HepG2 (cell line): ENCODE data around the gene CISH. TPM values are rescaled to one million over a fixed set of nuclear protein-coding genes. Genes with fewer than 3 reads are reported as not detected.

Experiments used
- ATAC-seq: fragments of 200-7000 bp; cut with Tn5 transposase; 3 replicates; pipeline ENCODE4 v1.9.1; 2020; ENCODE audit warnings: mild to moderate bottlenecking, moderate library complexity
- BruUV-seq: library from RNA; stranded (reverse); fragments of 400-500 nt; replicated peaks from 2 replicates; lab custom pipeline; 2021; lab: Mats Ljungman, UMichigan
- CTCF ChIA-PET: fragments of 300-600 bp; formaldehyde crosslinking; extraction: SDS; loops from one replicate; lab custom pipeline; 2021; ENCODE audit warnings: low total read pairs, inconsistent platforms, low intra/inter-chr PET ratio; lab: Yijun Ruan, JAX
- POLR2A ChIA-PET: fragments of 350-600 bp; sonication (Branson Sonifier 250); formaldehyde crosslinking; loops from one replicate; lab custom pipeline; 2020; ENCODE audit warnings: antibody characterized with exemption, inconsistent platforms; lab: Yijun Ruan, JAX
- DNase-seq: peaks from one replicate; pipeline ENCODE4 v3.0.0-alpha.2; 2015; ENCODE audit warnings: low spot score
- FAIRE-seq: peaks from 3 replicates; lab custom pipeline; 2011; peaks lifted over from hg19 to GRCh38; lab: Jason Lieb, UNC
- H2AFZ ChIP-seq: one replicate; pipeline ENCODE4 v1.6.1; 2011; ENCODE audit warnings: low read length, inconsistent platforms
- H3K27ac ChIP-seq: fragments of 300-600 bp; 3 replicates; pipeline ENCODE4 v1.8.0; 2011; ENCODE audit warnings: mixed run types, mild to moderate bottlenecking, mixed read lengths, low read length, inconsistent platforms; ENCODE audit not compliant: insufficient read depth; ENCODE audit errors: extremely low read length
- H3K27me3 ChIP-seq, 2 experiments: fragments of 200-600 bp in 1 of 2; 2 replicates in 1 of 2; 3 replicates in 1 of 2; pipeline versions ENCODE4 v1.6.0 to v1.8.0; 2011; ENCODE audit warnings: low read length in 2 of 2, mild to moderate bottlenecking in 2 of 2, moderate library complexity in 2 of 2, inconsistent platforms in 1 of 2; ENCODE audit not compliant: insufficient read depth in 2 of 2, control insufficient read depth in 1 of 2
- H3K36me3 ChIP-seq, 2 experiments: fragments of 200-600 bp in 1 of 2; replicated peaks in 1 of 2; 2 replicates in 1 of 2; 3 replicates in 1 of 2; pipeline versions ENCODE4 v1.5.1 to v1.8.0; 2011; ENCODE audit warnings: low read length in 2 of 2, inconsistent platforms in 1 of 2; ENCODE audit not compliant: insufficient read depth in 2 of 2, control insufficient read depth in 1 of 2
- H3K4me1 ChIP-seq: 2 replicates; pipeline ENCODE4 v1.5.1; 2012; ENCODE audit warnings: low read length, inconsistent platforms; ENCODE audit not compliant: insufficient read depth
- H3K4me2 ChIP-seq: 2 replicates; pipeline ENCODE4 v1.6.0; 2011; ENCODE audit warnings: low read depth, low read length, inconsistent platforms
- H3K4me3 ChIP-seq, 3 experiments: fragments of 200-600 bp in 1 of 3; sonication (generic), shearing (Covaris generic) in 1 of 3; replicated peaks in 1 of 3; 2 replicates each; pipeline ENCODE4 v1.5.1; 2011 to 2016; ENCODE audit warnings: low read length in 3 of 3, inconsistent platforms in 2 of 3, low read depth in 2 of 3, mild to moderate bottlenecking in 2 of 3, control low read depth in 1 of 3, mixed read lengths in 1 of 3; ENCODE audit not compliant: insufficient read depth in 1 of 3
- H3K79me2 ChIP-seq: one replicate; pipeline ENCODE4 v1.6.1; 2011; ENCODE audit warnings: low read length, inconsistent platforms; ENCODE audit not compliant: insufficient read depth
- H3K9ac ChIP-seq: 2 replicates; pipeline ENCODE4 v1.6.0; 2011; ENCODE audit warnings: mild to moderate bottlenecking, low read depth, low read length, inconsistent platforms; ENCODE audit not compliant: insufficient read depth
- H3K9me3 ChIP-seq: 2 replicates; pipeline ENCODE4 v1.5.1; 2012; ENCODE audit warnings: mild to moderate bottlenecking, low read length
- H4K20me1 ChIP-seq: 2 replicates; pipeline ENCODE4 v1.6.0; 2011; ENCODE audit warnings: inconsistent platforms, mild to moderate bottlenecking, low read length, moderate library complexity; ENCODE audit not compliant: insufficient read depth
- ARNTL ChIP-seq: sonication (generic); formaldehyde crosslinking; IDR thresholded peaks from 2 replicates; pipeline ENCODE4 v1.4.0; 2020; ENCODE audit warnings: mild to moderate bottlenecking, missing genetic modification reagents
- ATM ChIP-seq: fragments of 450-650 bp; IDR thresholded peaks from 2 replicates; pipeline ENCODE4 v1.7.1; 2017; ENCODE audit warnings: mild to moderate bottlenecking, borderline replicate concordance
- ELF1 ChIP-seq: sonication (generic); formaldehyde crosslinking; IDR thresholded peaks from 2 replicates; pipeline ENCODE4 v1.4.0; 2020; ENCODE audit warnings: missing genetic modification reagents
- FOXP1 ChIP-seq, 2 experiments: fragments of 450-650 bp in 1 of 2; IDR thresholded peaks; 2 replicates each; pipeline ENCODE4 v1.6.1; 2017 to 2018; ENCODE audit warnings: antibody characterized with exemption in 1 of 2
- HOXA5 ChIP-seq: sonication (generic); formaldehyde crosslinking; IDR thresholded peaks from 2 replicates; pipeline ENCODE4 v1.4.0; 2020; ENCODE audit warnings: missing genetic modification reagents
- MIXL1 ChIP-seq: IDR thresholded peaks from 2 replicates; pipeline ENCODE4 v1.6.1; 2016
- MYC ChIP-seq: sonication (generic); formaldehyde crosslinking; IDR thresholded peaks from 2 replicates; pipeline ENCODE4 v1.9.0; 2021; ENCODE audit warnings: missing genetic modification reagents, borderline replicate concordance
- SAP130 ChIP-seq: IDR thresholded peaks from 2 replicates; pipeline ENCODE4 v1.6.1; 2016; ENCODE audit warnings: low read depth
- SMAD3 ChIP-seq: sonication (generic); formaldehyde crosslinking; IDR thresholded peaks from 2 replicates; pipeline ENCODE4 v1.4.0; 2020; ENCODE audit warnings: missing genetic modification reagents
- TBX2 ChIP-seq: sonication (generic); formaldehyde crosslinking; IDR thresholded peaks from 2 replicates; pipeline ENCODE4 v1.5.0; 2020; ENCODE audit warnings: missing genetic modification reagents, mild to moderate bottlenecking, borderline replicate concordance
- ZFAT ChIP-seq: sonication (generic); formaldehyde crosslinking; conservative IDR thresholded peaks from 2 replicates; pipeline ENCODE4 v1.8.1; 2023; ENCODE audit warnings: missing genetic modification reagents, inconsistent platforms
- ZNF333 ChIP-seq: sonication (generic); formaldehyde crosslinking; IDR thresholded peaks from 2 replicates; pipeline ENCODE4 v1.4.0; 2020; ENCODE audit warnings: mild to moderate bottlenecking, missing genetic modification reagents, borderline replicate concordance
- ZNF335 ChIP-seq: sonication (generic); formaldehyde crosslinking; IDR thresholded peaks from 2 replicates; pipeline ENCODE4 v1.4.0; 2020; ENCODE audit warnings: missing genetic modification reagents
- ZSCAN31 ChIP-seq: sonication (generic); formaldehyde crosslinking; IDR thresholded peaks from 2 replicates; pipeline ENCODE4 v1.5.0; 2020; ENCODE audit warnings: low read depth, mild to moderate bottlenecking, missing genetic modification reagents
- WGBS: methylation state at CpG from one replicate; pipeline ENCODE4 v1.1.6; 2017; ENCODE audit warnings: low lambda C conversion rate; 5-methylcytosine and 5-hydroxymethylcytosine counted together
- in situ Hi-C: cut with HindIII; loops from 2 replicates; pipeline ENCODE4 v1.10.0; 2017; ENCODE audit warnings: low pct_unique_long_range_greater_than_20kb; ENCODE audit not compliant: extremely low pct_ligation_motif_present
- intact Hi-C: fragments of 100-400 bp; cut with micrococcal nuclease; formaldehyde crosslinking; loops from one replicate; pipeline ENCODE4 v1.10.0; 2022; ENCODE audit not compliant: unreplicated experiment
- polyA plus RNA-seq, 8 experiments: library from polyadenylated mRNA; depleted of rRNA in 3 of 8; stranded (reverse) in 7 of 8; unstranded in 1 of 8; fragments of >200 nt; fragmentation: Illumina TruSeq in 4 of 8; extraction: Trizol in 4 of 8; gene quantifications; 2 replicates each; pipeline versions ENCODE4 v1.2.1 to v1.2.3, GENCODE V29; 2011 to 2016; ENCODE audit warnings: low read depth in 4 of 8, missing spikeins in 1 of 8, mixed read lengths in 1 of 8; ENCODE audit not compliant: insufficient read depth in 1 of 8
- total RNA-seq, 5 experiments: library from RNA; depleted of rRNA; stranded (reverse); fragments of >200 nt; fragmentation: Illumina TruSeq; extraction: Trizol; gene quantifications; 2 replicates each; pipeline ENCODE4 v1.2.3, GENCODE V29; 2016; ENCODE audit warnings: low read depth in 1 of 5
- TF ChIP-seq, protein P1 (sequence below): sonication (generic); formaldehyde crosslinking; IDR thresholded peaks from 2 replicates; pipeline ENCODE4 v1.4.0; 2020; ENCODE audit warnings: missing genetic modification reagents, borderline replicate concordance
- TF ChIP-seq, protein P2 (sequence below): sonication (generic); formaldehyde crosslinking; IDR thresholded peaks from 2 replicates; pipeline ENCODE4 v1.4.0; 2020; ENCODE audit warnings: missing genetic modification reagents, mild to moderate bottlenecking, borderline replicate concordance
- TF ChIP-seq, protein P3 (sequence below): sonication (generic); formaldehyde crosslinking; IDR thresholded peaks from 2 replicates; pipeline ENCODE4 v1.8.1; 2022; ENCODE audit warnings: low read depth, mild to moderate bottlenecking, missing genetic modification reagents

Gene CISH
- total and polyA plus RNA-seq, 2 of the 13 experiments (the other 11 are each of a cell fraction or from before 2014, with no cell fraction given) = 0.91 to 1.5 TPM

- Histone ChIP-seq H3K36me3 (no peaks in the 10 kb centered on the region), H4K20me1 (no peaks in the 10 kb centered on the region), H3K79me2 (no peaks in the 10 kb centered on the region), H3K9ac (peak overlapping the region; percentile 89), H3K27ac (peak overlapping the region; percentile 97), H2AFZ (no peak overlapping the region), H3K4me2 (peak overlapping the region; percentile 98), H3K27me3 (no peaks in the 10 kb centered on the region), H3K4me1 (peaks cover 79% of the 10 kb centered on the region), H3K4me3 (peak overlapping the region; percentile 47 to 72 (median 49); a peak in 5 of 6 replicates), H3K9me3 (no peaks in the 10 kb centered on the region)
- in situ Hi-C loops = no loop called here
- ChIA-PET POLR2A (interaction anchor here (1.1 to 4.7 kb wide), 13 partner anchors 11 to 789 kb away, joined by 3 to 176 read pairs (median 11); partner anchors contain the start of genes C3orf18, CISH, CYB561D2 and HEMK1), CTCF (no interaction called here)
- intact Hi-C loops = loop anchor here (1.0 kb wide), 1 partner anchor 10 kb away; the partner anchor contains the start of gene CISH
- ATAC-seq = peak; percentile 80
- DNase-seq = peak; percentile 90
- peak; percentile 97 for FAIRE-seq
- no TSS peak for BruUV-seq
- 3% methylated on average over 8 of the region's 14 CpGs for WGBS
- TF ChIP-seq SAP130 (peak; percentile 87), ARNTL (CRISPR knock-in tag) (peak; percentile 93), MYC (CRISPR knock-in tag) (peak; percentile 73; the same call in 1 of the 2 replicates), ATM (no peak), MIXL1 (CRISPR knock-in tag) (peak; percentile 90), SMAD3 (CRISPR knock-in tag) (peak; percentile 92), FOXP1 (IDR thresholded peaks at IDR 0.05) (no peak), FOXP1 (CRISPR knock-in tag; IDR thresholded peaks at IDR 0.05) (peak; percentile 66), ZNF333 (CRISPR knock-in tag) (no peak; the same call in 1 of the 2 replicates), ZFAT (CRISPR knock-in tag) (no peak), TBX2 (CRISPR knock-in tag) (peak; percentile 90), ELF1 (CRISPR knock-in tag) (peak; percentile 78), HOXA5 (CRISPR knock-in tag) (peak; percentile 40; the same call in 1 of the 2 replicates), ZNF335 (CRISPR knock-in tag) (no peak), ZSCAN31 (CRISPR knock-in tag) (peak; percentile 82)
- TF ChIP-seq, protein P1, sequence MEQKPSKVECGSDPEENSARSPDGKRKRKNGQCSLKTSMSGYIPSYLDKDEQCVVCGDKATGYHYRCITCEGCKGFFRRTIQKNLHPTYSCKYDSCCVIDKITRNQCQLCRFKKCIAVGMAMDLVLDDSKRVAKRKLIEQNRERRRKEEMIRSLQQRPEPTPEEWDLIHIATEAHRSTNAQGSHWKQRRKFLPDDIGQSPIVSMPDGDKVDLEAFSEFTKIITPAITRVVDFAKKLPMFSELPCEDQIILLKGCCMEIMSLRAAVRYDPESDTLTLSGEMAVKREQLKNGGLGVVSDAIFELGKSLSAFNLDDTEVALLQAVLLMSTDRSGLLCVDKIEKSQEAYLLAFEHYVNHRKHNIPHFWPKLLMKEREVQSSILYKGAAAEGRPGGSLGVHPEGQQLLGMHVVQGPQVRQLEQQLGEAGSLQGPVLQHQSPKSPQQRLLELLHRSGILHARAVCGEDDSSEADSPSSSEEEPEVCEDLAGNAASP (CRISPR knock-in tag) = peak; percentile 95
- TF ChIP-seq, protein P2, sequence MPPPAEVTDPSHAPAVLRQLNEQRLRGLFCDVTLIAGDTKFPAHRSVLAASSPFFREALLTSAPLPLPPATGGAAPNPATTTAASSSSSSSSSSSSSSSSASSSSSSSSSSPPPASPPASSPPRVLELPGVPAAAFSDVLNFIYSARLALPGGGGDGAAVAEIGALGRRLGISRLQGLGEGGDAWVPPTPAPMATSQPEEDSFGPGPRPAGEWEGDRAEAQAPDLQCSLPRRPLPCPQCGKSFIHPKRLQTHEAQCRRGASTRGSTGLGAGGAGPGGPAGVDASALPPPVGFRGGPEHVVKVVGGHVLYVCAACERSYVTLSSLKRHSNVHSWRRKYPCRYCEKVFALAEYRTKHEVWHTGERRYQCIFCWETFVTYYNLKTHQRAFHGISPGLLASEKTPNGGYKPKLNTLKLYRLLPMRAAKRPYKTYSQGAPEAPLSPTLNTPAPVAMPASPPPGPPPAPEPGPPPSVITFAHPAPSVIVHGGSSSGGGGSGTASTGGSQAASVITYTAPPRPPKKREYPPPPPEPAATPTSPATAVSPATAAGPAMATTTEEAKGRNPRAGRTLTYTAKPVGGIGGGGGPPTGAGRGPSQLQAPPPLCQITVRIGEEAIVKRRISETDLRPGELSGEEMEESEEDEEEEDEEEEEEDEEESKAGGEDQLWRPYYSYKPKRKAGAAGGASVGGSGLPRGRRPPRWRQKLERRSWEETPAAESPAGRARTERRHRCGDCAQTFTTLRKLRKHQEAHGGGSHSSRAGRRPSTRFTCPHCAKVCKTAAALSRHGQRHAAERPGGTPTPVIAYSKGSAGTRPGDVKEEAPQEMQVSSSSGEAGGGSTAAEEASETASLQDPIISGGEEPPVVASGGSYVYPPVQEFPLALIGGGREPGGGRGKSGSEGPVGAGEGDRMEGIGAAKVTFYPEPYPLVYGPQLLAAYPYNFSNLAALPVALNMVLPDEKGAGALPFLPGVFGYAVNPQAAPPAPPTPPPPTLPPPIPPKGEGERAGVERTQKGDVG (CRISPR knock-in tag) = 0 out of 2 replicates have a peak, but pooled peaks have one; percentile 19
- TF ChIP-seq, protein P3, sequence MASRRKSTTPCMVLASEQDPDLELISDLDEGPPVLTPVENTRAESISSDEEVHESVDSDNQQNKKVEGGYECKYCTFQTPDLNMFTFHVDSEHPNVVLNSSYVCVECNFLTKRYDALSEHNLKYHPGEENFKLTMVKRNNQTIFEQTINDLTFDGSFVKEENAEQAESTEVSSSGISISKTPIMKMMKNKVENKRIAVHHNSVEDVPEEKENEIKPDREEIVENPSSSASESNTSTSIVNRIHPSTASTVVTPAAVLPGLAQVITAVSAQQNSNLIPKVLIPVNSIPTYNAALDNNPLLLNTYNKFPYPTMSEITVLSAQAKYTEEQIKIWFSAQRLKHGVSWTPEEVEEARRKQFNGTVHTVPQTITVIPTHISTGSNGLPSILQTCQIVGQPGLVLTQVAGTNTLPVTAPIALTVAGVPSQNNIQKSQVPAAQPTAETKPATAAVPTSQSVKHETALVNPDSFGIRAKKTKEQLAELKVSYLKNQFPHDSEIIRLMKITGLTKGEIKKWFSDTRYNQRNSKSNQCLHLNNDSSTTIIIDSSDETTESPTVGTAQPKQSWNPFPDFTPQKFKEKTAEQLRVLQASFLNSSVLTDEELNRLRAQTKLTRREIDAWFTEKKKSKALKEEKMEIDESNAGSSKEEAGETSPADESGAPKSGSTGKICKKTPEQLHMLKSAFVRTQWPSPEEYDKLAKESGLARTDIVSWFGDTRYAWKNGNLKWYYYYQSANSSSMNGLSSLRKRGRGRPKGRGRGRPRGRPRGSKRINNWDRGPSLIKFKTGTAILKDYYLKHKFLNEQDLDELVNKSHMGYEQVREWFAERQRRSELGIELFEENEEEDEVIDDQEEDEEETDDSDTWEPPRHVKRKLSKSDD (CRISPR knock-in tag) = 0 out of 2 replicates have a peak, but pooled peaks have one; percentile 25
These were observed 10.6 kb downstream of the CISH start for GRCh38 chr3:50600841-50601591.
